GM19438 (cell line): ENCODE measurements around the gene SLC34A2.
"Not testable (repeated sequence)": the region's sequence is repeated elsewhere in the genome, so short reads cannot be mapped to it uniquely, and the experiment has no call there.

ENCODE experiments used
- ATAC-seq: cut with Tn5 transposase; IDR thresholded peaks from one replicate; pipeline ENCODE4 v1.9.1; 2021; ENCODE audit warnings: low read depth; ENCODE audit not compliant: unreplicated experiment

Gene SLC34A2

GRCh38 chr4:25654971-25655963 is at the start of gene SLC34A2:
Gene SLC34A2, plus strand, starts transcription at chr4:25655851. Its CDS starts 6,650 bp downstream, at chr4:25662501.
- no peak for ATAC-seq

- ATAC-seq, result no peak
Measured at GRCh38 chr4:25608644-25609043, 47.0 kb upstream of the SLC34A2 start.

GRCh38 chr4:25609976-25610375 is 45.7 kb upstream of the SLC34A2 start:
- ATAC-seq, result no peak

GRCh38 chr4:25613613-25614012 is 42.0 kb upstream of the SLC34A2 start:
- not testable (repeated sequence) for ATAC-seq

- no peak for ATAC-seq
Measured at GRCh38 chr4:25614807-25615206, 40.8 kb upstream of the SLC34A2 start.

GRCh38 chr4:25621027-25621930 is 34.4 kb upstream of the SLC34A2 start:
- ATAC-seq, result no peak

GRCh38 chr4:25624616-25625015 is 31.0 kb upstream of the SLC34A2 start:
- no peak for ATAC-seq

GRCh38 chr4:25628451-25628850 is 27.2 kb upstream of the SLC34A2 start:
- no peak for ATAC-seq

- ATAC-seq, result no peak
Measured at GRCh38 chr4:25632135-25632534, 23.5 kb upstream of the SLC34A2 start.

- ATAC-seq, result no peak
Measured at GRCh38 chr4:25633541-25633940, 22.1 kb upstream of the SLC34A2 start.

- ATAC-seq, result no peak
Measured at GRCh38 chr4:25635501-25635900, 20.1 kb upstream of the SLC34A2 start.

- no peak for ATAC-seq
Measured at GRCh38 chr4:25637581-25638220, 17.9 kb upstream of the SLC34A2 start.

- ATAC-seq, result no peak
Measured at GRCh38 chr4:25638221-25638601, 17.4 kb upstream of the SLC34A2 start.

GRCh38 chr4:25638806-25639205 is 16.8 kb upstream of the SLC34A2 start:
- no peak for ATAC-seq

GRCh38 chr4:25650311-25650710 is 5.3 kb upstream of the SLC34A2 start:
- ATAC-seq, result no peak

- no peak for ATAC-seq
Measured at GRCh38 chr4:25651682-25652081, 4.0 kb upstream of the SLC34A2 start.

GRCh38 chr4:25654031-25654970 is 1.4 kb upstream of the SLC34A2 start:
- no peak for ATAC-seq

- no peak for ATAC-seq
Measured at GRCh38 chr4:25656031-25656430, 380 bp downstream of the SLC34A2 start.

- no peak for ATAC-seq
Measured at GRCh38 chr4:25658357-25658771, 2.7 kb downstream of the SLC34A2 start.

- ATAC-seq, result no peak
Measured at GRCh38 chr4:25658777-25659176, 3.1 kb downstream of the SLC34A2 start.
